AG04450 (cell line): Measurements from ENCODE around the gene RNASE8. TPM values are rescaled to one million over a fixed set of nuclear protein-coding genes. Genes with fewer than 3 reads are reported as not detected.

Experiments
- CTCF ChIA-PET: fragments of 300-600, 350-600 bp; formaldehyde crosslinking; extraction: SDS; loops from one replicate; lab custom pipeline; 2022; ENCODE audit warnings: antibody characterized with exemption, inconsistent platforms; lab: Charles Lee
- POLR2A ChIA-PET: fragments of 350-600 bp; formaldehyde crosslinking; extraction: SDS; loops from one replicate; lab custom pipeline; 2021; ENCODE audit warnings: antibody characterized with exemption, inconsistent platforms; lab: Yijun Ruan, JAX
- DNase-seq: peaks from one replicate; pipeline ENCODE4 v3.0.0-alpha.2; 2011; ENCODE audit warnings: low read depth, low spot score
- H3K27ac ChIP-seq: one replicate; pipeline ENCODE4 v1.5.1; 2012; ENCODE audit warnings: low read depth, low read length, control low read depth
- H3K27me3 ChIP-seq: one replicate; pipeline ENCODE4 v1.6.0; 2012; ENCODE audit warnings: low read length; ENCODE audit not compliant: control insufficient read depth, insufficient read depth
- H3K4me3 ChIP-seq: 2 replicates; pipeline ENCODE4 v1.5.1; 2011; ENCODE audit warnings: mild to moderate bottlenecking, low read depth, low read length, control low read depth
- H3K9me3 ChIP-seq: 2 replicates; pipeline ENCODE4 v1.5.1; 2012; ENCODE audit warnings: low read length; ENCODE audit not compliant: control insufficient read depth, insufficient read depth
- polyA plus RNA-seq: library from polyadenylated mRNA; depleted of rRNA; stranded (reverse); fragments of >200 nt; gene quantifications from 2 replicates; pipeline ENCODE4 v1.2.3, GENCODE V29; 2011
- TF ChIP-seq, protein P1 (sequence below): IDR thresholded peaks from 2 replicates; pipeline ENCODE4 v1.5.1; 2011; ENCODE audit warnings: low read depth, low read length, control low read depth, inconsistent platforms

The RNASE8 gene
- polyA plus RNA-seq, 1 experiment: not detected

DNA sequence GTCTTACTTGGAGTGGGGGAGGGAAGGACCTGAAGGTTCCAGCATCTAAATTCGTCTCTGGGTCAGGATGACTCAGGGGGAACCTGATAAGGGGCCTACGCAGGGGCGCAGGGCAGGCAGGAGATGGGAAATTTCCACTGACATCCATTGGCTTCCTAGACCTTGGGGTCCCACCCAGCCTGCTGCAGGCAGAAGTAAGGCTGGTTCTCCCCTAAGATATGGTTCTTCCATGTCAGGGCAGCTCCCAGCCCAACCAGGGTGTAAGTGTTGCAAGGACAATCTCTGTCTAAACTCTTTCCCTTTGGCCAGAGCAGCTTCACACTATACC, 30.7 kb upstream of the RNASE8 start:
- CTCF ChIA-PET: interaction anchor here (1.1 to 1.6 kb wide), 4 partner anchors 12 to 56 kb away, joined by 4 to 7 read pairs (median 6); no protein-coding TSS in a partner anchor
- no peak for DNase-seq
- TF ChIP-seq, protein P1, sequence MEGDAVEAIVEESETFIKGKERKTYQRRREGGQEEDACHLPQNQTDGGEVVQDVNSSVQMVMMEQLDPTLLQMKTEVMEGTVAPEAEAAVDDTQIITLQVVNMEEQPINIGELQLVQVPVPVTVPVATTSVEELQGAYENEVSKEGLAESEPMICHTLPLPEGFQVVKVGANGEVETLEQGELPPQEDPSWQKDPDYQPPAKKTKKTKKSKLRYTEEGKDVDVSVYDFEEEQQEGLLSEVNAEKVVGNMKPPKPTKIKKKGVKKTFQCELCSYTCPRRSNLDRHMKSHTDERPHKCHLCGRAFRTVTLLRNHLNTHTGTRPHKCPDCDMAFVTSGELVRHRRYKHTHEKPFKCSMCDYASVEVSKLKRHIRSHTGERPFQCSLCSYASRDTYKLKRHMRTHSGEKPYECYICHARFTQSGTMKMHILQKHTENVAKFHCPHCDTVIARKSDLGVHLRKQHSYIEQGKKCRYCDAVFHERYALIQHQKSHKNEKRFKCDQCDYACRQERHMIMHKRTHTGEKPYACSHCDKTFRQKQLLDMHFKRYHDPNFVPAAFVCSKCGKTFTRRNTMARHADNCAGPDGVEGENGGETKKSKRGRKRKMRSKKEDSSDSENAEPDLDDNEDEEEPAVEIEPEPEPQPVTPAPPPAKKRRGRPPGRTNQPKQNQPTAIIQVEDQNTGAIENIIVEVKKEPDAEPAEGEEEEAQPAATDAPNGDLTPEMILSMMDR: no peak

DNA sequence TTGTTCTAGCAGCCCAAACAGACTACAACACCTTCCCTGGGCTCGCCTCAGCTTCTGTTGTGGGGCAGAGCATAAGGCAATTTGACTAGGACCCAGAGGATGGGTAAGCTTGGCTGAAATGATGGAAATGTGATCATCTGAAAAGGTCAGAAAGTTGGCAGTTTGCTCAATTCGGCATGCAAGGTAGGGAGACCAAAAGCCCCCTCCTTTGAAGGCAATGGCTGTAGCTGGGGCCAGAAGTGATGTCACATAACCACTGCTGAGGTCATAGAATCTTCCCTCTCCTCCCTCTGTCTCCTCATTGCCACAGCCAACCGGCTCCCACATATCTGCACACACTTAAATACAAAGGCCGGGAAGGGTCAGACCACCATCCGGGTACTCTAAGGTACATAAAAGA, 27.7 kb upstream of the RNASE8 start, which contains the start of gene TPPP2:
Gene TPPP2 (plus strand): TSS at position 301 of the 400 bp plus-strand sequence. CDS start 365 bp downstream, outside the sequence.
- peaks cover 54% of the 10 kb centered on the region for H3K27me3 ChIP-seq
- CTCF ChIA-PET: interaction anchor here (3.2 kb wide), 1 partner anchor 15 kb away, joined by 16 read pairs; no protein-coding TSS in a partner anchor
- TF ChIP-seq, protein P1: no peak

More for the DNA sequence above, 30.7 kb upstream of the RNASE8 start:
- no peak overlapping the region for H3K27ac ChIP-seq
- H3K27me3 ChIP-seq: peaks cover 70% of the 10 kb centered on the region
- no peaks in the 10 kb centered on the region; the same call in 1 of the 2 replicates for H3K9me3 ChIP-seq
- H3K4me3 ChIP-seq: no peak overlapping the region
- POLR2A ChIA-PET: no interaction called here

DNA sequence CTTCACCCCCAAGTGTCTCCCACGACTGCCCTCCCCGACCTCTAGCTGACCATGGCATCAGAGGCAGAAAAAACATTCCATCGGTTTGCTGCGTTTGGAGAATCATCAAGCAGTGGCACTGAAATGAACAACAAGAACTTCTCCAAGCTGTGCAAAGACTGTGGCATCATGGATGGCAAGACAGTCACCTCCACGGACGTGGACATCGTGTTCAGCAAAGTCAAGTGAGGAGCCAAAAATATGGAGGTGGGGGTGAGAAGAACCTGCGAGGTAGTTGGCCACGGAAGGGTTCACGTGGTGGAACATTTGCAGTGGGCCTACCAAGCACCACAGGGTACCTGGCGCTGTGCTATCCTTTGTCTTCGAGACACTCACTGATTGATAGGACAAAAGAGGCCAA, 27.1 kb upstream of the RNASE8 start:
- peaks cover 54% of the 10 kb centered on the region for H3K27me3 ChIP-seq
- ChIA-PET POLR2A (no interaction called here), CTCF (interaction anchor here (3.2 kb wide), 1 partner anchor 16 kb away, joined by 16 read pairs; no protein-coding TSS in a partner anchor)
- no peaks in the 10 kb centered on the region; the same call in 1 of the 2 replicates for H3K9me3 ChIP-seq
- DNase-seq: no peak
- TF ChIP-seq, protein P1: no peak
- no peak overlapping the region for H3K27ac ChIP-seq
- no peak overlapping the region for H3K4me3 ChIP-seq

More for the DNA sequence above, 27.7 kb upstream of the RNASE8 start, which contains the start of gene TPPP2:
- H3K4me3 ChIP-seq: no peak within 1 kb of the TSS
- no peak for DNase-seq
- H3K9me3 ChIP-seq: no peaks in the 10 kb centered on the region; the same call in 1 of the 2 replicates
- POLR2A ChIA-PET: no interaction called here
- H3K27ac ChIP-seq: no peak within 1 kb of the TSS

DNA sequence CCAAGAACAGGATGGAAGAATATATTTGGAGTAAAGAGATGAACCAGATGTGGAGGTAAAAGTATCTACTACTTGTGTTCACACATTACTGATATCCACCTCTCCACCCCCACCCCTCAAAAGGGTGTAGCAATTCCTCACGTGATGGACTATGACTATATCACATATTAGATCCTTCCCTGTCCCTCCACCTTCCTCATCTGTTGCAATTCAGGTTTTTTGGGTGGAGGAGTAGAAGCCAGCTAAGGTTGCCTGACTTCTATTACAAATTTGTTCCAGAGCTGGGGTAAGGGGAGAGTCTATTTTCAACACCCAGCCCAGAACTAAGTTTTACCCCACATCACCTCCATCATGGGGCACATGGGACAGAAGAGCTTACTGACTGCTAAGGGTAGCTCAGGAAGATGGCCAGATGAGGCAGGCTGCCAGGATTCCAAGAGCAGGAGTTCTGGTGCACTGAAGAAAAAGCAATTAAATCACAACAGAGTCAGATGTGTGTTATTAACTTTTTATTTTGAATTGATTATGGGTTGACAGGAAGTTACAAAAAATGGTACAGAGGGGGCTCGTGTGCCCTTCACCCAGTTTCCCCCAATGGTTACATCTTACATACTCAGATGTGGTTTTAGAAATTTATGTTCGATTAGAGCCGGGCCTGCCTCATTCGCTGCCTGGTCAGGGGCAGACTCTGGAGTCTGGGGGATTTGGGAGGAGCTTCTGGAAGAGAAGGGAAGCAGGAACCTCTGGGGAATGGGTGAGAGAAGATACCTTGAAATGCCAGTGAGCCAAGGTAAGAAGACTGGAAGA, 25.1 kb upstream of the RNASE8 start:
- H3K9me3 ChIP-seq: no peaks in the 10 kb centered on the region
- no peak overlapping the region for H3K4me3 ChIP-seq
- peaks cover 42% of the 10 kb centered on the region for H3K27me3 ChIP-seq
- ChIA-PET CTCF (interaction anchor here (0.5 to 3.6 kb wide), 6 partner anchors 7 to 62 kb away, joined by 3 to 24 read pairs (median 3); no protein-coding TSS in a partner anchor), POLR2A (no interaction called here)
- H3K27ac ChIP-seq: no peak overlapping the region
- DNase-seq: no peak
- TF ChIP-seq, protein P1: no peak
